NCI-H2171 treated with DMSO at 0.1 percent for 48 hours (cell line): Measurements from ENCODE around the gene MALAT1.
"Not testable (repeated sequence)": the region's sequence is repeated elsewhere in the genome, so short reads cannot be mapped to it uniquely, and the experiment has no call there.

Experiments used
- DNase-seq: peaks from one replicate; lab custom pipeline; 2025; lab: John Stamatoyannopoulos, UW

The MALAT1 gene

DNA sequence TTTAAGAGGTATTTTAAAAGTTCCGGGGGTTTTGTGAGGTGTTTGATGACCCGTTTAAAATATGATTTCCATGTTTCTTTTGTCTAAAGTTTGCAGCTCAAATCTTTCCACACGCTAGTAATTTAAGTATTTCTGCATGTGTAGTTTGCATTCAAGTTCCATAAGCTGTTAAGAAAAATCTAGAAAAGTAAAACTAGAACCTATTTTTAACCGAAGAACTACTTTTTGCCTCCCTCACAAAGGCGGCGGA lies 193 bp upstream of the MALAT1 start:
- DNase-seq, result no peak

DNA sequence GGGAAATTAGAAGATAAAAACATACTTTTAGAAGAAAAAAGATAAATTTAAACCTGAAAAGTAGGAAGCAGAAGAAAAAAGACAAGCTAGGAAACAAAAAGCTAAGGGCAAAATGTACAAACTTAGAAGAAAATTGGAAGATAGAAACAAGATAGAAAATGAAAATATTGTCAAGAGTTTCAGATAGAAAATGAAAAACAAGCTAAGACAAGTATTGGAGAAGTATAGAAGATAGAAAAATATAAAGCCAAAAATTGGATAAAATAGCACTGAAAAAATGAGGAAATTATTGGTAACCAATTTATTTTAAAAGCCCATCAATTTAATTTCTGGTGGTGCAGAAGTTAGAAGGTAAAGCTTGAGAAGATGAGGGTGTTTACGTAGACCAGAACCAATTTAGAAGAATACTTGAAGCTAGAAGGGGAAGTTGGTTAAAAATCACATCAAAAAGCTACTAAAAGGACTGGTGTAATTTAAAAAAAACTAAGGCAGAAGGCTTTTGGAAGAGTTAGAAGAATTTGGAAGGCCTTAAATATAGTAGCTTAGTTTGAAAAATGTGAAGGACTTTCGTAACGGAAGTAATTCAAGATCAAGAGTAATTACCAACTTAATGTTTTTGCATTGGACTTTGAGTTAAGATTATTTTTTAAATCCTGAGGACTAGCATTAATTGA lies 1.0 kb downstream of the MALAT1 start:
- peak; percentile 66 for DNase-seq

DNA sequence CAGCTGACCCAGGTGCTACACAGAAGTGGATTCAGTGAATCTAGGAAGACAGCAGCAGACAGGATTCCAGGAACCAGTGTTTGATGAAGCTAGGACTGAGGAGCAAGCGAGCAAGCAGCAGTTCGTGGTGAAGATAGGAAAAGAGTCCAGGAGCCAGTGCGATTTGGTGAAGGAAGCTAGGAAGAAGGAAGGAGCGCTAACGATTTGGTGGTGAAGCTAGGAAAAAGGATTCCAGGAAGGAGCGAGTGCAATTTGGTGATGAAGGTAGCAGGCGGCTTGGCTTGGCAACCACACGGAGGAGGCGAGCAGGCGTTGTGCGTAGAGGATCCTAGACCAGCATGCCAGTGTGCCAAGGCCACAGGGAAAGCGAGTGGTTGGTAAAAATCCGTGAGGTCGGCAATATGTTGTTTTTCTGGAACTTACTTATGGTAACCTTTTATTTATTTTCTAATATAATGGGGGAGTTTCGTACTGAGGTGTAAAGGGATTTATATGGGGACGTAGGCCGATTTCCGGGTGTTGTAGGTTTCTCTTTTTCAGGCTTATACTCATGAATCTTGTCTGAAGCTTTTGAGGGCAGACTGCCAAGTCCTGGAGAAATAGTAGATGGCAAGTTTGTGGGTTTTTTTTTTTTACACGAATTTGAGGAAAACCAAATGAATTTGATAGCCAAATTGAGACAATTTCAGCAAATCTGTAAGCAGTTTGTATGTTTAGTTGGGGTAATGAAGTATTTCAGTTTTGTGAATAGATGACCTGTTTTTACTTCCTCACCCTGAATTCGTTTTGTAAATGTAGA lies 1.7 kb downstream of the MALAT1 start:
- DNase-seq, result peak; percentile 66

DNA sequence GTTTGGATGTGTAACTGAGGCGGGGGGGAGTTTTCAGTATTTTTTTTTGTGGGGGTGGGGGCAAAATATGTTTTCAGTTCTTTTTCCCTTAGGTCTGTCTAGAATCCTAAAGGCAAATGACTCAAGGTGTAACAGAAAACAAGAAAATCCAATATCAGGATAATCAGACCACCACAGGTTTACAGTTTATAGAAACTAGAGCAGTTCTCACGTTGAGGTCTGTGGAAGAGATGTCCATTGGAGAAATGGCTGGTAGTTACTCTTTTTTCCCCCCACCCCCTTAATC lies 2.3 kb downstream of the MALAT1 start:
- peak; percentile 60 for DNase-seq

DNA sequence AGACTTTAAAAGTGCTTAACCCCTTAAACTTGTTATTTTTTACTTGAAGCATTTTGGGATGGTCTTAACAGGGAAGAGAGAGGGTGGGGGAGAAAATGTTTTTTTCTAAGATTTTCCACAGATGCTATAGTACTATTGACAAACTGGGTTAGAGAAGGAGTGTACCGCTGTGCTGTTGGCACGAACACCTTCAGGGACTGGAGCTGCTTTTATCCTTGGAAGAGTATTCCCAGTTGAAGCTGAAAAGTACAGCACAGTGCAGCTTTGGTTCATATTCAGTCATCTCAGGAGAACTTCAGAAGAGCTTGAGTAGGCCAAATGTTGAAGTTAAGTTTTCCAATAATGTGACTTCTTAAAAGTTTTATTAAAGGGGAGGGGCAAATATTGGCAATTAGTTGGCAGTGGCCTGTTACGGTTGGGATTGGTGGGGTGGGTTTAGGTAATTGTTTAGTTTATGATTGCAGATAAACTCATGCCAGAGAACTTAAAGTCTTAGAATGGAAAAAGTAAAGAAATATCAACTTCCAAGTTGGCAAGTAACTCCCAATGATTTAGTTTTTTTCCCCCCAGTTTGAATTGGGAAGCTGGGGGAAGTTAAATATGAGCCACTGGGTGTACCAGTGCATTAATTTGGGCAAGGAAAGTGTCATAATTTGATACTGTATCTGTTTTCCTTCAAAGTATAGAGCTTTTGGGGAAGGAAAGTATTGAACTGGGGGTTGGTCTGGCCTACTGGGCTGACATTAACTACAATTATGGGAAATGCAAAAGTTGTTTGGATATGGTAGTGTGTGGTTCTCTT lies 2.8 kb downstream of the MALAT1 start:
- peak; percentile 60 for DNase-seq

DNA sequence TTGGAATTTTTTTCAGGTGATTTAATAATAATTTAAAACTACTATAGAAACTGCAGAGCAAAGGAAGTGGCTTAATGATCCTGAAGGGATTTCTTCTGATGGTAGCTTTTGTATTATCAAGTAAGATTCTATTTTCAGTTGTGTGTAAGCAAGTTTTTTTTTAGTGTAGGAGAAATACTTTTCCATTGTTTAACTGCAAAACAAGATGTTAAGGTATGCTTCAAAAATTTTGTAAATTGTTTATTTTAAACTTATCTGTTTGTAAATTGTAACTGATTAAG lies 3.4 kb downstream of the MALAT1 start:
- no peak for DNase-seq

DNA sequence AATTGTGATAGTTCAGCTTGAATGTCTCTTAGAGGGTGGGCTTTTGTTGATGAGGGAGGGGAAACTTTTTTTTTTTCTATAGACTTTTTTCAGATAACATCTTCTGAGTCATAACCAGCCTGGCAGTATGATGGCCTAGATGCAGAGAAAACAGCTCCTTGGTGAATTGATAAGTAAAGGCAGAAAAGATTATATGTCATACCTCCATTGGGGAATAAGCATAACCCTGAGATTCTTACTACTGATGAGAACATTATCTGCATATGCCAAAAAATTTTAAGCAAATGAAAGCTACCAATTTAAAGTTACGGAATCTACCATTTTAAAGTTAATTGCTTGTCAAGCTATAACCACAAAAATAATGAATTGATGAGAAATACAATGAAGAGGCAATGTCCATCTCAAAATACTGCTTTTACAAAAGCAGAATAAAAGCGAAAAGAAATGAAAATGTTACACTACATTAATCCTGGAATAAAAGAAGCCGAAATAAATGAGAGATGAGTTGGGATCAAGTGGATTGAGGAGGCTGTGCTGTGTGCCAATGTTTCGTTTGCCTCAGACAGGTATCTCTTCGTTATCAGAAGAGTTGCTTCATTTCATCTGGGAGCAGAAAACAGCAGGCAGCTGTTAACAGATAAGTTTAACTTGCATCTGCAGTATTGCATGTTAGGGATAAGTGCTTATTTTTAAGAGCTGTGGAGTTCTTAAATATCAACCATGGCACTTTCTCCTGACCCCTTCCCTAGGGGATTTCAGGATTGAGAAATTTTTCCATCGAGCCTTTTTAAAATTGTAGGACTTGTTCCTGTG lies 3.9 kb downstream of the MALAT1 start:
- DNase-seq, result peak; percentile 47

DNA sequence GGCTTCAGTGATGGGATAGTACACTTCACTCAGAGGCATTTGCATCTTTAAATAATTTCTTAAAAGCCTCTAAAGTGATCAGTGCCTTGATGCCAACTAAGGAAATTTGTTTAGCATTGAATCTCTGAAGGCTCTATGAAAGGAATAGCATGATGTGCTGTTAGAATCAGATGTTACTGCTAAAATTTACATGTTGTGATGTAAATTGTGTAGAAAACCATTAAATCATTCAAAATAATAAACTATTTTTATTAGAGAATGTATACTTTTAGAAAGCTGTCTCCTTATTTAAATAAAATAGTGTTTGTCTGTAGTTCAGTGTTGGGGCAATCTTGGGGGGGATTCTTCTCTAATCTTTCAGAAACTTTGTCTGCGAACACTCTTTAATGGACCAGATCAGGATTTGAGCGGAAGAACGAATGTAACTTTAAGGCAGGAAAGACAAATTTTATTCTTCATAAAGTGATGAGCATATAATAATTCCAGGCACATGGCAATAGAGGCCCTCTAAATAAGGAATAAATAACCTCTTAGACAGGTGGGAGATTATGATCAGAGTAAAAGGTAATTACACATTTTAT lies 4.6 kb downstream of the MALAT1 start:
- DNase-seq, result peak; percentile 29

DNA sequence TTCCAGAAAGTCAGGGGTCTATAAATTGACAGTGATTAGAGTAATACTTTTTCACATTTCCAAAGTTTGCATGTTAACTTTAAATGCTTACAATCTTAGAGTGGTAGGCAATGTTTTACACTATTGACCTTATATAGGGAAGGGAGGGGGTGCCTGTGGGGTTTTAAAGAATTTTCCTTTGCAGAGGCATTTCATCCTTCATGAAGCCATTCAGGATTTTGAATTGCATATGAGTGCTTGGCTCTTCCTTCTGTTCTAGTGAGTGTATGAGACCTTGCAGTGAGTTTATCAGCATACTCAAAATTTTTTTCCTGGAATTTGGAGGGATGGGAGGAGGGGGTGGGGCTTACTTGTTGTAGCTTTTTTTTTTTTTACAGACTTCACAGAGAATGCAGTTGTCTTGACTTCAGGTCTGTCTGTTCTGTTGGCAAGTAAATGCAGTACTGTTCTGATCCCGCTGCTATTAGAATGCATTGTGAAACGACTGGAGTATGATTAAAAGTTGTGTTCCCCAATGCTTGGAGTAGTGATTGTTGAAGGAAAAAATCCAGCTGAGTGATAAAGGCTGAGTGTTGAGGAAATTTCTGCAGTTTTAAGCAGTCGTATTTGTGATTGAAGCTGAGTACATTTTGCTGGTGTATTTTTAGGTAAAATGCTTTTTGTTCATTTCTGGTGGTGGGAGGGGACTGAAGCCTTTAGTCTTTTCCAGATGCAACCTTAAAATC lies 5.3 kb downstream of the MALAT1 start:
- DNase-seq, result peak; percentile 33

DNA sequence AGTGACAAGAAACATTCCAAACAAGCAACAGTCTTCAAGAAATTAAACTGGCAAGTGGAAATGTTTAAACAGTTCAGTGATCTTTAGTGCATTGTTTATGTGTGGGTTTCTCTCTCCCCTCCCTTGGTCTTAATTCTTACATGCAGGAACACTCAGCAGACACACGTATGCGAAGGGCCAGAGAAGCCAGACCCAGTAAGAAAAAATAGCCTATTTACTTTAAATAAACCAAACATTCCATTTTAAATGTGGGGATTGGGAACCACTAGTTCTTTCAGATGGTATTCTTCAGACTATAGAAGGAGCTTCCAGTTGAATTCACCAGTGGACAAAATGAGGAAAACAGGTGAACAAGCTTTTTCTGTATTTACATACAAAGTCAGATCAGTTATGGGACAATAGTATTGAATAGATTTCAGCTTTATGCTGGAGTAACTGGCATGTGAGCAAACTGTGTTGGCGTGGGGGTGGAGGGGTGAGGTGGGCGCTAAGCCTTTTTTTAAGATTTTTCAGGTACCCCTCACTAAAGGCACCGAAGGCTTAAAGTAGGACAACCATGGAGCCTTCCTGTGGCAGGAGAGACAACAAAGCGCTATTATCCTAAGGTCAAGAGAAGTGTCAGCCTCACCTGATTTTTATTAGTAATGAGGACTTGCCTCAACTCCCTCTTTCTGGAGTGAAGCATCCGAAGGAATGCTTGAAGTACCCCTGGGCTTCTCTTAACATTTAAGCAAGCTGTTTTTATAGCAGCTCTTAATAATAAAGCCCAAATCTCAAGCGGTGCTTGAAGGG lies 6.0 kb downstream of the MALAT1 start:
- DNase-seq, result no peak

DNA sequence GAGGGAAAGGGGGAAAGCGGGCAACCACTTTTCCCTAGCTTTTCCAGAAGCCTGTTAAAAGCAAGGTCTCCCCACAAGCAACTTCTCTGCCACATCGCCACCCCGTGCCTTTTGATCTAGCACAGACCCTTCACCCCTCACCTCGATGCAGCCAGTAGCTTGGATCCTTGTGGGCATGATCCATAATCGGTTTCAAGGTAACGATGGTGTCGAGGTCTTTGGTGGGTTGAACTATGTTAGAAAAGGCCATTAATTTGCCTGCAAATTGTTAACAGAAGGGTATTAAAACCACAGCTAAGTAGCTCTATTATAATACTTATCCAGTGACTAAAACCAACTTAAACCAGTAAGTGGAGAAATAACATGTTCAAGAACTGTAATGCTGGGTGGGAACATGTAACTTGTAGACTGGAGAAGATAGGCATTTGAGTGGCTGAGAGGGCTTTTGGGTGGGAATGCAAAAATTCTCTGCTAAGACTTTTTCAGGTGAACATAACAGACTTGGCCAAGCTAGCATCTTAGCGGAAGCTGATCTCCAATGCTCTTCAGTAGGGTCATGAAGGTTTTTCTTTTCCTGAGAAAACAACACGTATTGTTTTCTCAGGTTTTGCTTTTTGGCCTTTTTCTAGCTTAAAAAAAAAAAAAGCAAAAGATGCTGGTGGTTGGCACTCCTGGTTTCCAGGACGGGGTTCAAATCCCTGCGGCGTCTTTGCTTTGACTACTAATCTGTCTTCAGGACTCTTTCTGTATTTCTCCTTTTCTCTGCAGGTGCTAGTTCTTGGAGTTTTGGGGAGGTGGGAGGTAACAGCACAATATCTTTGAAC lies 6.8 kb downstream of the MALAT1 start:
- peak; percentile 38 for DNase-seq

DNA sequence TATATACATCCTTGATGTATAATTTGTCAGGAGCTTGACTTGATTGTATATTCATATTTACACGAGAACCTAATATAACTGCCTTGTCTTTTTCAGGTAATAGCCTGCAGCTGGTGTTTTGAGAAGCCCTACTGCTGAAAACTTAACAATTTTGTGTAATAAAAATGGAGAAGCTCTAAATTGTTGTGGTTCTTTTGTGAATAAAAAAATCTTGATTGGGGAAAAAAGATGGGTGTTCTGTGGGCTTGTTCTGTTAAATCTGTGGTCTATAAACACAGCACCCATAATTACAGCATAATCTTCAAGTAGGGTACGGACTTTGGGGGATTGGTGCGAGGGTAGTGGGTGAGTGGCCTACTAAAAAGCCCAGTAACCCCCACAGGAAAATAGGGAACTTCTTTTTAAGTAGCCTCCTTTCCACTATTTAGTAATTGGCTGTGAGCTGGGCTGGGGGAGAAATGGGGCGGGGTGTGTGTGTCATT lies 7.5 kb downstream of the MALAT1 start:
- DNase-seq, result peak; percentile 58

DNA sequence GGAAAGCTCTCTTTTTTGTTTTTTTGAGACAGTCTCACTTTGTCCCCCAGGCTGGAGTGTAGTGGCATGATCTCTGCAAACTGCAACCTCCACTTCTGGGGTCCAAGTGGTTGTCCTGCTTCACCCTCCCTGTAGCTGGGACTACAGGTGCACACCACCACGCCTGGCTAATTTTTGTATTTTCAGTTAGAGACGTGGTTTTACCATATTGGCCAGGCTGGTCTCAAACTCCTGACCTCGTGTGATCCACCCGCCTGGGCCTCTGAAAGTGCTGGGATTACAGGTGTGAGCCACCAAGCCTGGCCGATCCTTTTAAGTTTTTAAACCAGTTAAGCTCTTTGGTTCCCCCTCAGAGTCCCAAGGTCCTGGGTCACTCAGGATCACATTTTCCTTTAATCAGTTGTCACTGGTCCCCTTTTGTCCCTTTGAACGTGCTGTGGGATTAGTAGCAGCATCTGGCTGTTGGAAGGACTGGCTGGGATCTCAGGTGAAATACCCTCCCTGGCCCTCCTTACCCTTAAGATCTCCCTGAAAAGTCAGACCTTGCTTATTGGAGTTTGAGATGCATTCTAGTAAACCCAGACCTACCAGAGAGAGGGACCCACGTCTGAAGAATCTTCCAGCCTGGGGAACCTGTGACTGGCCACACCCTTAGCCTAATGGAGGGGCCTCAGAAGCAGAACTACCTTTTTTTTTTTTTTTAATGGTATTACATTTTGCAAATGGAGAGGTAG lies 8.1 kb downstream of the MALAT1 start:
- peak; percentile 90 for DNase-seq

DNA sequence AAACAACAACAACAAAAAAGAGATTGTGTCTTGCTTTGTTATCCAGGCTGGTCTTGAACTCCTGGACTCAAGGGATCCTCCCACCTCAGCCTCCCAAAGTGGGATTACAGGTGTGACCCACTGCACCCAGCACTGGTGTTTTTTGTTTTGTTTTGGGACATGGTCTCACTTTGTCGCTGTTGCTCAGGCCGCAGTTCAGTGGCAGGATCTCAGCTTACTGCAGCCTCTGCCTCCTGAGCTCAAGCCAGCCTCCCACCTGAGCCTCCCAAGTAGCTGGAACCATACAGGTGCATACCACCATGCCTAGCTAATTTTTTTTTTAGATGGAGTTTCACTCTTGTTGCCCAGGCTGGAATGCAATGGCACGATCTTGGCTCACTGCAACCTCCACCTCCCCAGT lies 13.5 kb downstream of the MALAT1 start:
- not testable (repeated sequence) for DNase-seq

DNA sequence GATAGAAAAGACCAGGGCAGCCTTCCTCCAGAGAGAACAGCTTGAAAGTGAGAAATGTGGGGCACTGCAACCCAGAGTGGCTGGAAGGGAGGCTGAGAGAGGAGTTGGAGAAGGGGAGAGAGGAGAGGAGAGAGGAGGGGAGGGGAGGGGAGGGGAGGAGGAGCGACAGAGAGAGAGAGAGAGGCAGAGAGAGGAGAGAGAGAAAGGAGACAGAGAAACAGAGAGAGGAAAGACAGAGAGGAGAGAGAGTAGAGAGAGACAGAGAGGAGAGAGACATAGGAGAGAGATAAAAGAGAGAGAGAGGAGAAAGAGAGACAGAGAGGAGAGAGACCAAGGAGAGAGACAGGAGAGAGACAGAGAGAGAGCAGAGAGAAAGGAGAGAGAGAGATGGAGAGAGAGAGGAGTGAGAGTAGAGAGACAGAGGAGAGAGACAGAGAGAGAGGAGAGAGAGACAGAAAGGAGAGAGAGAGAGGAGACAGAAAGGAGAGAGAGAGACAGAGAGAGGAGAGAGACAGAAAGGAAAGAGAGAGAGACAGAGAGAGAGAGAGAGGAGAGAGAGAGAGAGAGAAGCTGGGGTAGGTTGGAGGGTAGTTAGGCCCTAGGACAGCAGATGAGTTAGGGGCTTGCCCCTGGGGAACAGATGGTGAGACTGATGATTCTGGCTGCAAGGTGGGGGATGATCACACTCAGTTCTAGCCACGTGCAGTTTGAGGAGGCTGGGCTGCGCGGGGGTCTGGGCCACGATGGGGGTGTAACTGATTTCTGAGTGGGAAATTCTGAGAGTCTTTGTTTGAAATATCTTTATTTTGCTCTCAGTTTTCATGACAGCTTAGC lies 17.5 kb downstream of the MALAT1 start:
- DNase-seq, result peak; percentile 10

DNA sequence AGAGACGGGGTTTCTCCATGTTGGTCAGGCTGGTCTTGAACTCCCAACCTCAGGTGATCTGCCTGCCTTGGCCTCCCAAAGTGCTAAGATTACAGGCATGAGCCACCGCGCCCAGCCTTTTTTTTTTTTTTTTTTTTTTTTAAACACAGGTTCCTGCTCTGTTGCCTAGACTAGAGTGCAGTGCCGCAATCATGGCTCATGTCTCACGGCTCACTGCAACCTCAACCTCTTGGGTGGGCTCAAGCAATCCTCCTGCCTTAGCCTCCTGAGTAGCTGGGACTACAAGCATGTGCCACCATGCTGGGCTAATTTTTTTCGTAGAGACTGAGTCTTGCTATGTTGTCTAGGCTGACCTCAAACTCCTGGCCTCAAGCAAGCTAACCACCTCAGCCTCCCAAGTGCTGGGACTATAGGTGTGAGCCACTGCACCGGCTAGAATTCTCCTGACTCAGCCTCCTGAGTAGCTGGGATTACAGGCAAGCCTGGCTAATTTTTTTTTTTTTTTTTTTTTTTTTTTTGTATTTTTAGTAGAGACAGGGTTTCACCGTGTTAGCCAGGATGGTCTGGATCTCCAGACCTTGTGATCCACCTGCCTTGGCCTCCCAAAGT lies 20.2 kb downstream of the MALAT1 start:
- not testable (repeated sequence) for DNase-seq

DNA sequence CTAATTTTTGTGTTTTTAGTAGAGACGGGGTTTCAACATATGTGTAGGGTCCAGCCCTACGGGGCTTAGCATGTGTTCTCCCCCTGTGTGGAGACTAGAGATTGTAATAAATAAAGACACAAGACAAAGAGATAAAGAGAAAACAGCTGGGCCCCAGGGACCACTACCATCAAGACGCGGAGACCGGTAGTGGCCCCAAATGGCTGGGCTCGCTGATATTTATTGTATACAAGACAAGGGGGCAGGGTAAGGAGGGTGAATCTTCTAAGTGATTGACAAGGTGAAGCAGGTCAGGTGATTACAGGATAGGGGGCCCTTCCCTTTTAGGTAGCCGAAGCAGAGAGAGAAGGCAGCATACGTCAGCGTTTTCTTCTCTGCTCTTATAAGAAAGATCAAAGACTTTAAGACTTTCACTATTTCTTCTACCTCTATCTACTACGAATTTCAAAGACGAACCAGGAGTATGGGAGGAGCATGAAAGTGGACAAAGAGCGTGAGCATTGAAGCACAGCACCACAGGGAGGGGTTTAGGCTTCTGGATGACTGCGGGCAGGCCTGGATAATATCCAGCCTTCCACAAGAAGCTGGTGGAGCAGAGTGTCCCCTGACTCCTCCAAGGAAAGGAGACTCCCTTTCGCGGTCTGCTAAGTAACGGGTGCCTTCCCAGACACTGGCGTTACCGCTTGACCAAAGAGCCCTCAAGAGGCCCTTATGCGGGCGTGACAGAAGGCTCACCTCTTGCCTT lies 23.1 kb downstream of the MALAT1 start:
- not testable (repeated sequence) for DNase-seq
